WTC11 (cell line): ENCODE data around the gene CFAP74. TPM values are rescaled to one million over a fixed set of nuclear protein-coding genes. Genes with fewer than 3 reads are reported as not detected.

Source experiments
- ATAC-seq: fragments of 200-7000 bp; cut with Tn5 transposase; 2 replicates; pipeline ENCODE4 v1.10.0; 2021; ENCODE audit warnings: mild to moderate bottlenecking, moderate library complexity
- CTCF ChIA-PET: fragments of 300-600 bp; sonication (Branson Sonifier 250); formaldehyde crosslinking; loops from one replicate; lab custom pipeline; 2021; ENCODE audit warnings: antibody characterized with exemption; lab: Charles Lee
- POLR2A ChIA-PET: fragments of 350-600 bp; sonication (Branson Sonifier 250); formaldehyde crosslinking; loops from one replicate; lab custom pipeline; 2021; ENCODE audit warnings: antibody characterized with exemption; lab: Charles Lee
- DNase-seq: peaks from one replicate; pipeline ENCODE4 v3.0.0; 2021; ENCODE audit warnings: low spot score
- H3K27ac Mint-ChIP-seq: 2 replicates; pipeline ENCODE4 v1.8.0; 2021; ENCODE audit warnings: mixed read lengths
- H3K27me3 Mint-ChIP-seq: 2 replicates; pipeline ENCODE4 v1.8.0; 2021; ENCODE audit warnings: low read depth, mild to moderate bottlenecking, moderate library complexity, mixed read lengths
- H3K36me3 Mint-ChIP-seq: 2 replicates; pipeline ENCODE4 v1.8.0; 2021; ENCODE audit warnings: mixed read lengths
- H3K4me1 Mint-ChIP-seq: 2 replicates; pipeline ENCODE4 v1.8.0; 2022; ENCODE audit warnings: mixed read lengths
- H3K4me3 Mint-ChIP-seq: 2 replicates; pipeline ENCODE4 v1.8.0; 2021; ENCODE audit warnings: mild to moderate bottlenecking, moderate library complexity, mixed read lengths
- H3K9me3 Mint-ChIP-seq: 2 replicates; pipeline ENCODE4 v1.8.0; 2021; ENCODE audit warnings: mixed read lengths
- E2F4 ChIP-seq: sonication (generic); formaldehyde crosslinking; IDR thresholded peaks from 2 replicates; pipeline ENCODE4 v1.8.1; 2022; ENCODE audit warnings: low read depth, mild to moderate bottlenecking, moderate library complexity, missing genetic modification reagents, borderline replicate concordance
- ELF4 ChIP-seq: sonication (generic); formaldehyde crosslinking; IDR thresholded peaks from 2 replicates; pipeline ENCODE4 v1.8.1; 2022; ENCODE audit warnings: low read depth, mild to moderate bottlenecking, moderate library complexity, missing genetic modification reagents
- ERG ChIP-seq: fragments of 250-450 bp; sonication (Bioruptor Pico); IDR thresholded peaks from 2 replicates; pipeline ENCODE4 v1.8.0; 2021; ENCODE audit warnings: mild to moderate bottlenecking
- HMGXB4 ChIP-seq: sonication (generic); formaldehyde crosslinking; IDR thresholded peaks from 2 replicates; pipeline ENCODE4 v1.8.1; 2023; ENCODE audit warnings: mild to moderate bottlenecking, moderate library complexity, missing genetic modification reagents
- MXD4 ChIP-seq: fragments of 250-450 bp; sonication (Bioruptor Pico); IDR thresholded peaks from 2 replicates; pipeline ENCODE4 v1.8.0; 2021; ENCODE audit warnings: mild to moderate bottlenecking, moderate library complexity, borderline replicate concordance
- SP1 ChIP-seq: sonication (generic); formaldehyde crosslinking; conservative IDR thresholded peaks from 2 replicates; pipeline ENCODE4 v1.8.1; 2022; ENCODE audit warnings: missing genetic modification reagents
- TEAD1 ChIP-seq: sonication (generic); formaldehyde crosslinking; IDR thresholded peaks from 2 replicates; pipeline ENCODE4 v1.8.0; 2022; ENCODE audit warnings: mild to moderate bottlenecking, missing genetic modification reagents
- TEAD4 ChIP-seq: sonication (generic); formaldehyde crosslinking; IDR thresholded peaks from 2 replicates; pipeline ENCODE4 v1.8.0; 2022; ENCODE audit warnings: mild to moderate bottlenecking, missing genetic modification reagents
- TP53 ChIP-seq: sonication (generic); formaldehyde crosslinking; IDR thresholded peaks from 2 replicates; pipeline ENCODE4 v1.8.1; 2023; ENCODE audit warnings: mild to moderate bottlenecking, missing genetic modification reagents
- USF2 ChIP-seq: sonication (generic); formaldehyde crosslinking; IDR thresholded peaks from 2 replicates; pipeline ENCODE4 v1.8.1; 2023; ENCODE audit warnings: mild to moderate bottlenecking, missing genetic modification reagents, moderate library complexity
- ZBTB21 ChIP-seq: sonication (generic); formaldehyde crosslinking; IDR thresholded peaks from 2 replicates; pipeline ENCODE4 v1.8.1; 2023; ENCODE audit warnings: mild to moderate bottlenecking, missing genetic modification reagents, borderline replicate concordance
- ZNF219 ChIP-seq: sonication (generic); formaldehyde crosslinking; IDR thresholded peaks from 2 replicates; pipeline ENCODE4 v1.8.0; 2023; ENCODE audit warnings: missing genetic modification reagents, mild to moderate bottlenecking, borderline replicate concordance
- ZNF263 ChIP-seq: sonication (generic); formaldehyde crosslinking; IDR thresholded peaks from 2 replicates; pipeline ENCODE4 v1.8.1; 2022; ENCODE audit warnings: low read depth, mild to moderate bottlenecking, moderate library complexity, missing genetic modification reagents
- ZNF396 ChIP-seq: fragments of 250-450 bp; sonication (Bioruptor Pico); IDR thresholded peaks from 2 replicates; pipeline ENCODE4 v1.8.0; 2021; ENCODE audit warnings: mild to moderate bottlenecking, moderate library complexity, borderline replicate concordance
- total RNA-seq: library from RNA; stranded (reverse); gene quantifications from 3 replicates; pipeline ENCODE4 v1.2.3, GENCODE V29; 2021
- TF ChIP-seq, protein P1 (sequence below): sonication (generic); formaldehyde crosslinking; IDR thresholded peaks from 2 replicates; pipeline ENCODE4 v1.8.1; 2023; ENCODE audit warnings: mild to moderate bottlenecking, missing genetic modification reagents
- TF ChIP-seq, protein P2 (sequence below): sonication (generic); formaldehyde crosslinking; IDR thresholded peaks from 2 replicates; pipeline ENCODE4 v1.8.0; 2023; ENCODE audit warnings: mild to moderate bottlenecking, missing genetic modification reagents
- TF ChIP-seq, protein P3 (sequence below): sonication (generic); formaldehyde crosslinking; IDR thresholded peaks from 2 replicates; pipeline ENCODE4 v1.8.0; 2022; ENCODE audit warnings: mild to moderate bottlenecking, missing genetic modification reagents
- TF ChIP-seq, protein P4 (sequence below): sonication (generic); formaldehyde crosslinking; IDR thresholded peaks from 2 replicates; pipeline ENCODE4 v1.8.0; 2022; ENCODE audit warnings: missing genetic modification reagents
- TF ChIP-seq, protein P5 (sequence below): sonication (generic); formaldehyde crosslinking; IDR thresholded peaks from 2 replicates; pipeline ENCODE4 v1.8.0; 2022; ENCODE audit warnings: mild to moderate bottlenecking, missing genetic modification reagents

CFAP74 gene
- total RNA-seq, 1 experiment from 2014 or later = 0.35 TPM

DNA sequence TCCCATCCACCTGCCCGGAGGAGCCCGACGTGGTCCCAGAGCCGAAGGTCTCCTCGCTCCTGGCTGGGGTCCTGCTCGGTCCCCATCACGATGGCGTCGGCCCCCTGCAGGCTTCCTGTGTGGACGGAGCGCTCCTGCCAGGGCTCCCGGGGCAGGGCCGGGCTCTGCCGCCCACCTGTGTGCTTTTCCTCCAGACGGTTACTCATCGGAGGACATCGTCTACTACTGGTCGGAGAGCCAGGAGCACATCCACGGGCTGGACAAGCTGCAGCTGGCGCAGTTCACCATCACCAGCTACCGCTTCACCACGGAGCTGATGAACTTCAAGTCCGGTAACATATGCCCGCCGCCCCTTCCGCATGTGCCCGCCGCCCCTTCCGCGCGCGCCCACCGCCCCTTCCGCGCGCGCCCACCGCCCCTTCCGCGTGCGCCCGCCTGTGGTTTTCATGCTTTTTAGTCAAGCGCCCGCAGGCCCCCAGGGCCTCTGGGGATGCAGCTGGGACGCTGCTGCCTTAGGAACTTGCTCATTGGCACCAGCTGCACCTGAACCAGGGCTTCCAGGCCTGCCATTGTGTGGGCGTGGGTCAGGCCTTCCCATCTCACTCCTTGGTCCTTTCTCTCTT lies 24.5 kb upstream of the CFAP74 start (continued):
- TF ChIP-seq ERG (CRISPR knock-in tag) (no peak), USF2 (CRISPR knock-in tag) (no peak), TP53 (no peak), MXD4 (CRISPR knock-in tag) (no peak)
- TF ChIP-seq, protein P1, sequence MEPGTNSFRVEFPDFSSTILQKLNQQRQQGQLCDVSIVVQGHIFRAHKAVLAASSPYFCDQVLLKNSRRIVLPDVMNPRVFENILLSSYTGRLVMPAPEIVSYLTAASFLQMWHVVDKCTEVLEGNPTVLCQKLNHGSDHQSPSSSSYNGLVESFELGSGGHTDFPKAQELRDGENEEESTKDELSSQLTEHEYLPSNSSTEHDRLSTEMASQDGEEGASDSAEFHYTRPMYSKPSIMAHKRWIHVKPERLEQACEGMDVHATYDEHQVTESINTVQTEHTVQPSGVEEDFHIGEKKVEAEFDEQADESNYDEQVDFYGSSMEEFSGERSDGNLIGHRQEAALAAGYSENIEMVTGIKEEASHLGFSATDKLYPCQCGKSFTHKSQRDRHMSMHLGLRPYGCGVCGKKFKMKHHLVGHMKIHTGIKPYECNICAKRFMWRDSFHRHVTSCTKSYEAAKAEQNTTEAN = no peak

DNA sequence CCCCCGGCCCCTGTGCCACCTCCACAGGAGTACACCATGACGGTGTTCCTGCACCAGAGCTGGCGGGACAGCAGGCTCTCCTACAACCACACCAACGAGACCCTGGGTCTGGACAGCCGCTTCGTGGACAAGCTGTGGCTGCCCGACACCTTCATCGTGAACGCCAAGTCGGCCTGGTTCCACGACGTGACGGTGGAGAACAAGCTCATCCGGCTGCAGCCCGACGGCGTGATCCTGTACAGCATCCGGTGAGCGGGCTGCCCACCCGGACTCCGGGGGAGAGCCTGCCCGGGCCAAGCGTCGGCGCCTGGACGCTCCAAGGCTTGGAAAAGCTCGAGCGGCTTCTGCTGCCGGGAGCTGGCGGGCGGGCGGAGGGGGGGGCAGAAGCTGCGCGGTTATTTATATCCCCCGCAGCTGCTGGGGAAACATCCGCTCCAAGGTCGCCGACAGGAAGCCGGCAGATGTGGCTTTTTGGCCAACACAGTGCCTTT lies 21.9 kb upstream of the CFAP74 start:
- H3K4me3 Mint-ChIP-seq = no peak overlapping the region
- no peak for TF ChIP-seq ZNF219 (CRISPR knock-in tag)
- TF ChIP-seq, protein P2, sequence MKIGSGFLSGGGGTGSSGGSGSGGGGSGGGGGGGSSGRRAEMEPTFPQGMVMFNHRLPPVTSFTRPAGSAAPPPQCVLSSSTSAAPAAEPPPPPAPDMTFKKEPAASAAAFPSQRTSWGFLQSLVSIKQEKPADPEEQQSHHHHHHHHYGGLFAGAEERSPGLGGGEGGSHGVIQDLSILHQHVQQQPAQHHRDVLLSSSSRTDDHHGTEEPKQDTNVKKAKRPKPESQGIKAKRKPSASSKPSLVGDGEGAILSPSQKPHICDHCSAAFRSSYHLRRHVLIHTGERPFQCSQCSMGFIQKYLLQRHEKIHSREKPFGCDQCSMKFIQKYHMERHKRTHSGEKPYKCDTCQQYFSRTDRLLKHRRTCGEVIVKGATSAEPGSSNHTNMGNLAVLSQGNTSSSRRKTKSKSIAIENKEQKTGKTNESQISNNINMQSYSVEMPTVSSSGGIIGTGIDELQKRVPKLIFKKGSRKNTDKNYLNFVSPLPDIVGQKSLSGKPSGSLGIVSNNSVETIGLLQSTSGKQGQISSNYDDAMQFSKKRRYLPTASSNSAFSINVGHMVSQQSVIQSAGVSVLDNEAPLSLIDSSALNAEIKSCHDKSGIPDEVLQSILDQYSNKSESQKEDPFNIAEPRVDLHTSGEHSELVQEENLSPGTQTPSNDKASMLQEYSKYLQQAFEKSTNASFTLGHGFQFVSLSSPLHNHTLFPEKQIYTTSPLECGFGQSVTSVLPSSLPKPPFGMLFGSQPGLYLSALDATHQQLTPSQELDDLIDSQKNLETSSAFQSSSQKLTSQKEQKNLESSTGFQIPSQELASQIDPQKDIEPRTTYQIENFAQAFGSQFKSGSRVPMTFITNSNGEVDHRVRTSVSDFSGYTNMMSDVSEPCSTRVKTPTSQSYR = no peak
- no peak for TF ChIP-seq TEAD4
- TF ChIP-seq ZNF263 (CRISPR knock-in tag) = no peak
- TF ChIP-seq ELF4 (CRISPR knock-in tag) = no peak
- TF ChIP-seq, protein P3, sequence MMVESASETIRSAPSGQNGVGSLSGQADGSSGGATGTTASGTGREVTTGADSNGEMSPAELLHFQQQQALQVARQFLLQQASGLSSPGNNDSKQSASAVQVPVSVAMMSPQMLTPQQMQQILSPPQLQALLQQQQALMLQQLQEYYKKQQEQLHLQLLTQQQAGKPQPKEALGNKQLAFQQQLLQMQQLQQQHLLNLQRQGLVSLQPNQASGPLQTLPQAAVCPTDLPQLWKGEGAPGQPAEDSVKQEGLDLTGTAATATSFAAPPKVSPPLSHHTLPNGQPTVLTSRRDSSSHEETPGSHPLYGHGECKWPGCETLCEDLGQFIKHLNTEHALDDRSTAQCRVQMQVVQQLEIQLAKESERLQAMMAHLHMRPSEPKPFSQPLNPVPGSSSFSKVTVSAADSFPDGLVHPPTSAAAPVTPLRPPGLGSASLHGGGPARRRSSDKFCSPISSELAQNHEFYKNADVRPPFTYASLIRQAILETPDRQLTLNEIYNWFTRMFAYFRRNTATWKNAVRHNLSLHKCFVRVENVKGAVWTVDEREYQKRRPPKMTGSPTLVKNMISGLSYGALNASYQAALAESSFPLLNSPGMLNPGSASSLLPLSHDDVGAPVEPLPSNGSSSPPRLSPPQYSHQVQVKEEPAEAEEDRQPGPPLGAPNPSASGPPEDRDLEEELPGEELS (CRISPR knock-in tag) = no peak
- no peak for TF ChIP-seq HMGXB4
- no peak for TF ChIP-seq ZBTB21 (CRISPR knock-in tag)
- TF ChIP-seq, protein P4, sequence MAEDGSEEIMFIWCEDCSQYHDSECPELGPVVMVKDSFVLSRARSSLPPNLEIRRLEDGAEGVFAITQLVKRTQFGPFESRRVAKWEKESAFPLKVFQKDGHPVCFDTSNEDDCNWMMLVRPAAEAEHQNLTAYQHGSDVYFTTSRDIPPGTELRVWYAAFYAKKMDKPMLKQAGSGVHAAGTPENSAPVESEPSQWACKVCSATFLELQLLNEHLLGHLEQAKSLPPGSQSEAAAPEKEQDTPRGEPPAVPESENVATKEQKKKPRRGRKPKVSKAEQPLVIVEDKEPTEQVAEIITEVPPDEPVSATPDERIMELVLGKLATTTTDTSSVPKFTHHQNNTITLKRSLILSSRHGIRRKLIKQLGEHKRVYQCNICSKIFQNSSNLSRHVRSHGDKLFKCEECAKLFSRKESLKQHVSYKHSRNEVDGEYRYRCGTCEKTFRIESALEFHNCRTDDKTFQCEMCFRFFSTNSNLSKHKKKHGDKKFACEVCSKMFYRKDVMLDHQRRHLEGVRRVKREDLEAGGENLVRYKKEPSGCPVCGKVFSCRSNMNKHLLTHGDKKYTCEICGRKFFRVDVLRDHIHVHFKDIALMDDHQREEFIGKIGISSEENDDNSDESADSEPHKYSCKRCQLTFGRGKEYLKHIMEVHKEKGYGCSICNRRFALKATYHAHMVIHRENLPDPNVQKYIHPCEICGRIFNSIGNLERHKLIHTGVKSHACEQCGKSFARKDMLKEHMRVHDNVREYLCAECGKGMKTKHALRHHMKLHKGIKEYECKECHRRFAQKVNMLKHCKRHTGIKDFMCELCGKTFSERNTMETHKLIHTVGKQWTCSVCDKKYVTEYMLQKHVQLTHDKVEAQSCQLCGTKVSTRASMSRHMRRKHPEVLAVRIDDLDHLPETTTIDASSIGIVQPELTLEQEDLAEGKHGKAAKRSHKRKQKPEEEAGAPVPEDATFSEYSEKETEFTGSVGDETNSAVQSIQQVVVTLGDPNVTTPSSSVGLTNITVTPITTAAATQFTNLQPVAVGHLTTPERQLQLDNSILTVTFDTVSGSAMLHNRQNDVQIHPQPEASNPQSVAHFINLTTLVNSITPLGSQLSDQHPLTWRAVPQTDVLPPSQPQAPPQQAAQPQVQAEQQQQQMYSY (CRISPR knock-in tag) = no peak
- TF ChIP-seq ZNF396 (CRISPR knock-in tag) = no peak
- no peak for TF ChIP-seq E2F4 (CRISPR knock-in tag)
- TF ChIP-seq, protein P5, sequence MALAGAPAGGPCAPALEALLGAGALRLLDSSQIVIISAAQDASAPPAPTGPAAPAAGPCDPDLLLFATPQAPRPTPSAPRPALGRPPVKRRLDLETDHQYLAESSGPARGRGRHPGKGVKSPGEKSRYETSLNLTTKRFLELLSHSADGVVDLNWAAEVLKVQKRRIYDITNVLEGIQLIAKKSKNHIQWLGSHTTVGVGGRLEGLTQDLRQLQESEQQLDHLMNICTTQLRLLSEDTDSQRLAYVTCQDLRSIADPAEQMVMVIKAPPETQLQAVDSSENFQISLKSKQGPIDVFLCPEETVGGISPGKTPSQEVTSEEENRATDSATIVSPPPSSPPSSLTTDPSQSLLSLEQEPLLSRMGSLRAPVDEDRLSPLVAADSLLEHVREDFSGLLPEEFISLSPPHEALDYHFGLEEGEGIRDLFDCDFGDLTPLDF = no peak
- no peak for TF ChIP-seq SP1 (CRISPR knock-in tag)
- TF ChIP-seq TEAD1 = no peak

More for the DNA sequence above, 21.9 kb upstream of the CFAP74 start:
- DNase-seq (no peak), ATAC-seq (no peak)
- no peaks in the 10 kb centered on the region for H3K4me1 Mint-ChIP-seq
- H3K27ac Mint-ChIP-seq = no peak overlapping the region
- CTCF ChIA-PET = interaction anchor here (1.0 to 1.5 kb wide), 4 partner anchors 19 to 120 kb away, joined by 3 to 10 read pairs (median 4); no protein-coding TSS in a partner anchor
- peaks cover 9% of the 10 kb centered on the region for H3K27me3 Mint-ChIP-seq
- no peaks in the 10 kb centered on the region for H3K9me3 Mint-ChIP-seq
- POLR2A ChIA-PET = no interaction called here
- no peaks in the 10 kb centered on the region for H3K36me3 Mint-ChIP-seq
